ENCODE measurements around the gene MAPK14. TPM values are rescaled to one million over a fixed set of nuclear protein-coding genes. Genes with fewer than 3 reads are reported as not detected.

MAPK14 gene
- total RNA-seq, 1 experiment from 2014 or later: 50.8 TPM

DNA sequence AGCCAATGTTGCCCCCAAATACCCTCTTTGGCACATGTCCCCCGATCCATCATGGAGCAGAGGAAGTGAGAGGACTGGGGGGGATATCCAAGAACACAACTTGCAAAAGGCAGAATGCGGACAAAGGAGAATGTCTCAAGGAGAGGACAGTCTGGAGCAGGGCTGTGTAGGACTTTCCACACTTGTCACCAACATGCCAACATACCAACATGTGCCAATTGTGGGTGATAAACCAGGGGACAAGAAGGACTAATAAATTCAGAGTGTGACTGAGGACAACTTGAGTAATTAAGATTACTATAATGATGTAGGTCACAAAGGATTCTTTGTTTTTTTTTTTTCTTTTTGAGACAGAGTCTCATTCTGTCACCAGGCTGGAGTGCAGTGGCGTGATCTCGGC is 11.9 kb upstream of the MAPK14 start:
- Histone ChIP-seq H3K27me3 (replicated peaks; ENCODE audit: insufficient read depth, low read depth, low read length, poor library complexity) (no peaks in the 10 kb centered on the region), H3K4me3 (ENCODE audit: low read depth, low read length, poor library complexity, severe bottlenecking) (no peak overlapping the region), H3K9me3 (ENCODE audit: low read depth, low read length, poor library complexity, severe bottlenecking) (no peaks in the 10 kb centered on the region), H3K36me3 (ENCODE audit: insufficient read depth, low read length, poor library complexity, severe bottlenecking) (no peaks in the 10 kb centered on the region), H3K4me1 (ENCODE audit: insufficient read depth, low read length, poor library complexity, severe bottlenecking) (no peaks in the 10 kb centered on the region), H3K27ac (ENCODE audit: low read depth, low read length, poor library complexity, severe bottlenecking) (no peak overlapping the region)
- BruUV-seq (replicated peaks): no TSS peak
- intact Hi-C loops (cut with micrococcal nuclease; ENCODE audit: unreplicated experiment): no loop called here
- DNase-seq (ENCODE audit: low spot score): no peak
- POLR2A ChIA-PET (ENCODE audit: low non-redundant PET): no interaction called here
- TF ChIP-seq EZH2 (IDR thresholded peaks at IDR 0.05; ENCODE audit: borderline replicate concordance, low read depth, low read length, poor library complexity, severe bottlenecking): no peak
- TF ChIP-seq, protein P1, sequence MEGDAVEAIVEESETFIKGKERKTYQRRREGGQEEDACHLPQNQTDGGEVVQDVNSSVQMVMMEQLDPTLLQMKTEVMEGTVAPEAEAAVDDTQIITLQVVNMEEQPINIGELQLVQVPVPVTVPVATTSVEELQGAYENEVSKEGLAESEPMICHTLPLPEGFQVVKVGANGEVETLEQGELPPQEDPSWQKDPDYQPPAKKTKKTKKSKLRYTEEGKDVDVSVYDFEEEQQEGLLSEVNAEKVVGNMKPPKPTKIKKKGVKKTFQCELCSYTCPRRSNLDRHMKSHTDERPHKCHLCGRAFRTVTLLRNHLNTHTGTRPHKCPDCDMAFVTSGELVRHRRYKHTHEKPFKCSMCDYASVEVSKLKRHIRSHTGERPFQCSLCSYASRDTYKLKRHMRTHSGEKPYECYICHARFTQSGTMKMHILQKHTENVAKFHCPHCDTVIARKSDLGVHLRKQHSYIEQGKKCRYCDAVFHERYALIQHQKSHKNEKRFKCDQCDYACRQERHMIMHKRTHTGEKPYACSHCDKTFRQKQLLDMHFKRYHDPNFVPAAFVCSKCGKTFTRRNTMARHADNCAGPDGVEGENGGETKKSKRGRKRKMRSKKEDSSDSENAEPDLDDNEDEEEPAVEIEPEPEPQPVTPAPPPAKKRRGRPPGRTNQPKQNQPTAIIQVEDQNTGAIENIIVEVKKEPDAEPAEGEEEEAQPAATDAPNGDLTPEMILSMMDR (conservative IDR thresholded peaks at IDR 0.05; ENCODE audit: low read depth, low read length): no peak
- CTCF ChIA-PET: no interaction called here

DNA sequence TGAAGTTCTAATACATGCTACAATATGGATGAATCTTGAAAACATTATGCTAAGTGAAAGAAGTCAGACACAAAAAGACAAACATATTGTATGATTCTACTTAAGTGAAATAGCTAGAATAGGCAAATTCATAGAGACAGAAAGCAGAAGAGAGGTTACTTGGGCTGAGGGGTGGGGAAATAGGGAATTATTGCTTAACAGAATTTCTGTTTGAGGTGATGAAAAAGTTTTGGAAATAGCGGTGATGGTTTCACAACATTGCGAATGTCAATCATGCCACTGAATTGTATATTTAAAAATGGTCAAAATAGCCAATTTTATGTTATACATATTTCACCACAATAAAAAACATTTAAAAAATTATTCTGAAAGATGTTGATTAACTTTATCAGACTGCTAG is 9.3 kb upstream of the MAPK14 start:
- intact Hi-C loops (cut with micrococcal nuclease; ENCODE audit: unreplicated experiment): no loop called here
- Histone ChIP-seq H3K27ac (ENCODE audit: low read depth, low read length, poor library complexity, severe bottlenecking) (no peak overlapping the region), H3K4me3 (ENCODE audit: low read depth, low read length, poor library complexity, severe bottlenecking) (no peak overlapping the region), H3K27me3 (replicated peaks; ENCODE audit: insufficient read depth, low read depth, low read length, poor library complexity) (no peaks in the 10 kb centered on the region), H3K9me3 (ENCODE audit: low read depth, low read length, poor library complexity, severe bottlenecking) (no peaks in the 10 kb centered on the region), H3K4me1 (ENCODE audit: insufficient read depth, low read length, poor library complexity, severe bottlenecking) (no peaks in the 10 kb centered on the region), H3K36me3 (ENCODE audit: insufficient read depth, low read length, poor library complexity, severe bottlenecking) (no peaks in the 10 kb centered on the region)
- ChIA-PET POLR2A (ENCODE audit: low non-redundant PET) (no interaction called here), CTCF (no interaction called here)
- no peak for TF ChIP-seq EZH2 (IDR thresholded peaks at IDR 0.05; ENCODE audit: borderline replicate concordance, low read depth, low read length, poor library complexity, severe bottlenecking)
- TF ChIP-seq, protein P1 (conservative IDR thresholded peaks at IDR 0.05; ENCODE audit: low read depth, low read length): no peak
- no peak for DNase-seq (ENCODE audit: low spot score)
- no TSS peak for BruUV-seq (replicated peaks)

DNA sequence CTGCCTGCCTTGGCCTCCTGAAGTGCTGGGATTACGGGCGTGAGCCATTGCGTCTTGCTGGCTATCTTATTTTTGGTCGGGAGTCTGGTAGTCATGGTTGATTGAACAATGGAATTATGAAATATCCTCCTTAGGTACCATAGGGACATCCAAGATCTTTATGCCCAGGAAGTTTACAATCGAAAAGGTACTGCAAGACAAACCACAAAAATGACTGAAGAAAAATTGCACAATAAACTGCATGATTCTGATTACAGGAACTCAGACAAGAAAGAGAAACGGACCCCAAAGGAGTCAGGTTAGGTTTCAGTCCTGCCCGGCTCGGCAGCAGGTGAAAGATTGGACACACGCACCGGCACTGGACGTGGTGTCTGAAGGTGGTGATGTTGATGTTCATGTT is 8.4 kb upstream of the MAPK14 start:
- no peaks in the 10 kb centered on the region for H3K4me1 ChIP-seq (ENCODE audit: insufficient read depth, low read length, poor library complexity, severe bottlenecking)
- BruUV-seq (replicated peaks): no TSS peak
- H3K27me3 ChIP-seq (replicated peaks; ENCODE audit: insufficient read depth, low read depth, low read length, poor library complexity): no peaks in the 10 kb centered on the region
- intact Hi-C loops (cut with micrococcal nuclease; ENCODE audit: unreplicated experiment): no loop called here
- DNase-seq (ENCODE audit: low spot score): no peak
- no peak overlapping the region for H3K4me3 ChIP-seq (ENCODE audit: low read depth, low read length, poor library complexity, severe bottlenecking)
- H3K27ac ChIP-seq (ENCODE audit: low read depth, low read length, poor library complexity, severe bottlenecking): no peak overlapping the region
- no peaks in the 10 kb centered on the region for H3K9me3 ChIP-seq (ENCODE audit: low read depth, low read length, poor library complexity, severe bottlenecking)
- CTCF ChIA-PET: no interaction called here
- H3K36me3 ChIP-seq (ENCODE audit: insufficient read depth, low read length, poor library complexity, severe bottlenecking): no peaks in the 10 kb centered on the region
- no peak for TF ChIP-seq EZH2 (IDR thresholded peaks at IDR 0.05; ENCODE audit: borderline replicate concordance, low read depth, low read length, poor library complexity, severe bottlenecking)
- TF ChIP-seq, protein P1 (conservative IDR thresholded peaks at IDR 0.05; ENCODE audit: low read depth, low read length): no peak
- POLR2A ChIA-PET (ENCODE audit: low non-redundant PET): no interaction called here

All from A673 (cell line).